HCT116 (cell line): ENCODE data around the gene ZNF562. TPM values are rescaled to one million over a fixed set of nuclear protein-coding genes. Genes with fewer than 3 reads are reported as not detected.

ENCODE experiments used
- ATAC-seq: fragments of 200-7000 bp; cut with Tn5 transposase; 2 replicates; pipeline ENCODE4 v1.9.1; 2020; ENCODE audit warnings: mild to moderate bottlenecking, moderate library complexity
- BruUV-seq: library from RNA; stranded (reverse); fragments of 400-500 nt; replicated peaks from 2 replicates; lab custom pipeline; 2021; lab: Mats Ljungman, UMichigan
- CTCF ChIA-PET: fragments of 300-600 bp; sonication (Branson Sonifier 250); formaldehyde crosslinking; loops from one replicate; lab custom pipeline; 2021; ENCODE audit warnings: antibody characterized with exemption; lab: Charles Lee
- POLR2A ChIA-PET: fragments of 300-600, 350-600 bp; sonication (Branson Sonifier 250); formaldehyde crosslinking; loops from one replicate; lab custom pipeline; 2021; ENCODE audit warnings: antibody characterized with exemption; lab: Charles Lee
- RAD21 ChIA-PET, 2 experiments: fragments of 300-600 bp; sonication (Branson Sonifier 250); formaldehyde crosslinking; loops; one replicate each; lab custom pipeline; 2023; ENCODE audit warnings: low total read pairs in 2 of 2; ENCODE audit not compliant: uncharacterized antibody in 2 of 2, unreplicated experiment in 2 of 2, low non-redundant PET in 1 of 2; lab: Charles Lee
- DNase-seq: peaks from one replicate; pipeline ENCODE4 v3.0.0-alpha.2; 2010; ENCODE audit warnings: low read depth, low spot score
- H2AFZ ChIP-seq: fragments of 200-600 bp; shearing (Covaris generic), sonication (generic); 2 replicates; pipeline ENCODE4 v1.6.1; 2017; ENCODE audit warnings: low read depth, mixed run types, mixed read lengths, antibody characterized with exemption, low read length; ENCODE audit not compliant: poor library complexity, severe bottlenecking
- H3K27ac ChIP-seq: 2 replicates; pipeline ENCODE4 v1.5.1; 2012; ENCODE audit warnings: low read depth, low read length
- H3K27me3 ChIP-seq: fragments of 200-600 bp; sonication (generic); 2 replicates; pipeline ENCODE4 v1.6.1; 2016; ENCODE audit warnings: mixed run types, low read length, mixed read lengths; ENCODE audit not compliant: insufficient read depth
- H3K36me3 ChIP-seq, 2 experiments: fragments of 200-500 bp in 1 of 2; fragments of 200-600 bp in 1 of 2; sonication (Bioruptor generic) in 1 of 2; sonication (generic) in 1 of 2; 2 replicates each; pipeline versions ENCODE4 v1.5.1 to v1.6.1; 2014 to 2016; ENCODE audit warnings: low read length in 2 of 2, inconsistent platforms in 1 of 2, mixed read lengths in 1 of 2, mixed run types in 1 of 2; ENCODE audit not compliant: insufficient read depth in 2 of 2, control insufficient read depth in 1 of 2
- H3K4me1 ChIP-seq, 2 experiments: fragments of 200-600 bp in 1 of 2; sonication (generic) in 1 of 2; 2 replicates each; pipeline versions ENCODE4 v1.5.1 to v1.6.1; 2012 to 2017; ENCODE audit warnings: low read length in 2 of 2, inconsistent platforms in 1 of 2, mild to moderate bottlenecking in 1 of 2, mixed read lengths in 1 of 2, mixed run types in 1 of 2, moderate library complexity in 1 of 2; ENCODE audit not compliant: insufficient read depth in 2 of 2, control insufficient read depth in 1 of 2
- H3K4me2 ChIP-seq: fragments of 200-600 bp; sonication (generic); 2 replicates; pipeline ENCODE4 v1.6.1; 2017; ENCODE audit warnings: mixed run types, low read length, mixed read lengths
- H3K4me3 ChIP-seq, 2 experiments: fragments of 200-600 bp in 1 of 2; sonication (generic) in 1 of 2; replicated peaks in 1 of 2; 2 replicates each; pipeline ENCODE4 v1.5.1; 2011 to 2016; ENCODE audit warnings: low read length in 2 of 2, control low read depth in 1 of 2, low read depth in 1 of 2, mild to moderate bottlenecking in 1 of 2, mixed read lengths in 1 of 2, mixed run types in 1 of 2
- H3K79me2 ChIP-seq: fragments of 200-600 bp; sonication (generic); 2 replicates; pipeline ENCODE4 v1.6.1; 2017; ENCODE audit warnings: mild to moderate bottlenecking, mixed run types, low read length, moderate library complexity, mixed read lengths; ENCODE audit not compliant: insufficient read depth
- H3K9ac ChIP-seq: fragments of 200-600 bp; sonication (generic); 2 replicates; pipeline ENCODE4 v1.6.1; 2016; ENCODE audit warnings: low read length, mixed read lengths
- H3K9me2 ChIP-seq: fragments of 200-600 bp; sonication (generic), shearing (Covaris generic); 2 replicates; pipeline ENCODE4 v1.6.1; 2017; ENCODE audit warnings: mixed run types, mild to moderate bottlenecking, moderate library complexity; ENCODE audit not compliant: insufficient read depth
- H3K9me3 ChIP-seq, 2 experiments: fragments of 200-500 bp in 1 of 2; fragments of 200-600 bp in 1 of 2; sonication (Bioruptor generic) in 1 of 2; sonication (generic) in 1 of 2; 2 replicates each; pipeline ENCODE4 v1.6.1; 2014 to 2017; ENCODE audit warnings: low read length in 2 of 2, mixed read lengths in 2 of 2, inconsistent platforms in 1 of 2, low read depth in 1 of 2, mild to moderate bottlenecking in 1 of 2, mixed run types in 1 of 2, moderate library complexity in 1 of 2; ENCODE audit not compliant: control insufficient read depth in 1 of 2, insufficient read depth in 1 of 2
- H4K20me1 ChIP-seq: fragments of 200-600 bp; sonication (generic), shearing (Covaris generic); 2 replicates; pipeline ENCODE4 v1.6.1; 2017; ENCODE audit warnings: mixed run types, mild to moderate bottlenecking, moderate library complexity; ENCODE audit not compliant: insufficient read depth
- ATF3 ChIP-seq: IDR thresholded peaks from 2 replicates; pipeline ENCODE4 v1.6.1; 2012
- CBX3 ChIP-seq: IDR thresholded peaks from 2 replicates; pipeline ENCODE4 v1.6.1; 2012; ENCODE audit warnings: low read depth
- CTCF ChIP-seq, 3 experiments: fragments of 200-600 bp in 1 of 3; sonication (generic) in 1 of 3; IDR thresholded peaks in 2 of 3; conservative IDR thresholded peaks in 1 of 3; 2 replicates each; pipeline ENCODE4 v1.5.1; 2012 to 2017; ENCODE audit warnings: low read depth in 2 of 3, low read length in 2 of 3, antibody characterized with exemption in 1 of 3, borderline replicate concordance in 1 of 3, control low read depth in 1 of 3, mild to moderate bottlenecking in 1 of 3, mixed read lengths in 1 of 3, mixed run types in 1 of 3, moderate library complexity in 1 of 3; ENCODE audit not compliant: insufficient read depth in 1 of 3
- EGR1 ChIP-seq: IDR thresholded peaks from 2 replicates; pipeline ENCODE4 v1.6.1; 2012; ENCODE audit warnings: low read depth
- EZH2 ChIP-seq: fragments of 200-600 bp; sonication (generic); IDR thresholded peaks from 2 replicates; pipeline ENCODE4 v1.6.1; 2017; ENCODE audit warnings: antibody characterized with exemption, mixed run types
- EZH2phosphoT487 ChIP-seq: fragments of 200-600 bp; IDR thresholded peaks from 2 replicates; pipeline ENCODE4 v1.6.1; 2018; ENCODE audit warnings: antibody characterized with exemption, borderline replicate concordance
- FOSL1 ChIP-seq: IDR thresholded peaks from 2 replicates; pipeline ENCODE4 v1.6.1; 2012; ENCODE audit warnings: low read depth
- JUND ChIP-seq: IDR thresholded peaks from 2 replicates; pipeline ENCODE4 v1.6.1; 2012
- MAX ChIP-seq: IDR thresholded peaks from 2 replicates; pipeline ENCODE4 v1.6.1; 2012
- POLR2A ChIP-seq: IDR thresholded peaks from 2 replicates; pipeline ENCODE4 v1.7.0; 2011; ENCODE audit warnings: borderline replicate concordance; ENCODE audit not compliant: insufficient read depth, insufficient read length; ENCODE audit errors: extremely low read depth
- POLR2AphosphoS5 ChIP-seq: IDR thresholded peaks from 2 replicates; pipeline ENCODE4 v1.6.1; 2011; ENCODE audit warnings: mild to moderate bottlenecking, low read depth, low read length, moderate library complexity
- SIN3A ChIP-seq: IDR thresholded peaks from 2 replicates; pipeline ENCODE4 v1.6.1; 2012; ENCODE audit warnings: low read depth
- SP1 ChIP-seq: IDR thresholded peaks from 2 replicates; pipeline ENCODE4 v1.6.1; 2012; ENCODE audit warnings: low read depth
- SRF ChIP-seq: IDR thresholded peaks from 2 replicates; pipeline ENCODE4 v1.6.1; 2012; ENCODE audit warnings: low read depth
- TCF7L2 ChIP-seq: IDR thresholded peaks from 2 replicates; pipeline ENCODE4 v1.7.0; 2011; ENCODE audit warnings: borderline replicate concordance, inconsistent platforms; ENCODE audit not compliant: insufficient read depth, insufficient read length; ENCODE audit errors: extremely low read depth
- YY1 ChIP-seq: IDR thresholded peaks from 2 replicates; pipeline ENCODE4 v1.6.1; 2011; ENCODE audit warnings: low read length, low read depth, moderate library complexity, mild to moderate bottlenecking; ENCODE audit not compliant: insufficient replicate concordance; ENCODE audit errors: extremely low read depth
- ZBTB33 ChIP-seq: IDR thresholded peaks from 2 replicates; pipeline ENCODE4 v1.6.1; 2011; ENCODE audit warnings: mild to moderate bottlenecking, low read length, moderate library complexity; ENCODE audit not compliant: insufficient replicate concordance; ENCODE audit errors: extremely low read depth
- ZFX ChIP-seq: fragments of 450-650 bp; IDR thresholded peaks from 2 replicates; pipeline ENCODE4 v1.6.1; 2017
- ZNF274 ChIP-seq: fragments of 200-500 bp; sonication (Bioruptor generic); IDR thresholded peaks from 2 replicates; pipeline ENCODE4 v1.6.1; 2014; ENCODE audit warnings: mild to moderate bottlenecking, low read depth, low read length, inconsistent platforms
- intact Hi-C: fragments of 100-400 bp; cut with micrococcal nuclease; formaldehyde crosslinking; loops from 2 replicates; pipeline ENCODE4 v1.10.0; 2022
- total RNA-seq: library from RNA; stranded (reverse); gene quantifications from one replicate; pipeline ENCODE4 v1.2.1, GENCODE V29; 2021; ENCODE audit not compliant: unreplicated experiment

The ZNF562 gene
- total RNA-seq, 1 experiment from 2014 or later = 37.8 TPM

- ChIA-PET RAD21 (no interaction called here), POLR2A (no interaction called here), CTCF (no interaction called here)
- no peak overlapping the region for H3K4me3 ChIP-seq
- no peaks in the 10 kb centered on the region for H3K9me2 ChIP-seq
- H2AFZ ChIP-seq = no peak overlapping the region
- H3K27ac ChIP-seq = no peak overlapping the region
- no peaks in the 10 kb centered on the region for H3K27me3 ChIP-seq
- ATAC-seq (no peak), DNase-seq (no peak)
- H3K4me2 ChIP-seq = no peak overlapping the region
- no TSS peak for BruUV-seq
- H3K4me1 ChIP-seq = no peaks in the 10 kb centered on the region
- TF ChIP-seq ZFX = no peak
- no peak for TF ChIP-seq JUND
- no peaks in the 10 kb centered on the region for H4K20me1 ChIP-seq
- peaks cover 5 to 40% of the 10 kb centered on the region in 2 experiments; a peak in 3 of 4 replicates for H3K36me3 ChIP-seq
- peaks cover 32 to 35% of the 10 kb centered on the region in 2 experiments; a peak in 3 of 4 replicates for H3K9me3 ChIP-seq
- no peak overlapping the region for H3K9ac ChIP-seq
- intact Hi-C loops = no loop called here
- H3K79me2 ChIP-seq = peaks cover 100% of the 10 kb centered on the region
These were observed 7.0 kb downstream of the ZNF562 start for GRCh38 chr19:9667898-9668297.

- TSS peak; percentile 9 for BruUV-seq
- POLR2A ChIA-PET = no interaction called here
- no peaks in the 10 kb centered on the region for H4K20me1 ChIP-seq
- no peaks in the 10 kb centered on the region for H3K9me2 ChIP-seq
- H3K36me3 ChIP-seq = peaks cover 33 to 49% of the 10 kb centered on the region in 2 experiments
- no peak overlapping the region for H3K27ac ChIP-seq
- no peaks in the 10 kb centered on the region for H3K4me1 ChIP-seq
- ATAC-seq (no peak), DNase-seq (no peak)
- no peak overlapping the region for H2AFZ ChIP-seq
- peaks cover 92% of the 10 kb centered on the region for H3K79me2 ChIP-seq
- intact Hi-C loops = no loop called here
- peaks cover 4 to 6% of the 10 kb centered on the region in 2 experiments; a peak in 2 of 4 replicates for H3K9me3 ChIP-seq
- H3K9ac ChIP-seq = no peak overlapping the region
- RAD21 ChIA-PET = no interaction called here
- CTCF ChIA-PET = no interaction called here
- H3K4me2 ChIP-seq = no peak overlapping the region
- no peaks in the 10 kb centered on the region for H3K27me3 ChIP-seq
- H3K4me3 ChIP-seq = no peak overlapping the region
- TF ChIP-seq POLR2A (no peak), ZNF274 (no peak), JUND (no peak), CTCF (IDR thresholded peaks at IDR 0.05 in 2 of 3, conservative IDR thresholded peaks at IDR 0.05 in 1 of 3; ENCODE audit: borderline replicate concordance in 1 of 3, insufficient read depth in 1 of 3, low read depth in 2 of 3, low read length in 2 of 3) (no peak), EZH2 (no peak), FOSL1 (no peak), YY1 (no peak), EZH2phosphoT487 (no peak), SP1 (no peak), ZBTB33 (no peak), EGR1 (no peak), SIN3A (no peak), CBX3 (no peak), MAX (no peak), POLR2AphosphoS5 (no peak), ATF3 (no peak), TCF7L2 (no peak), SRF (no peak)
These were observed 16.1 kb downstream of the ZNF562 start for GRCh38 chr19:9658769-9659168.
